HCT116 (cell line): ENCODE results near the gene UTF1. TPM values are rescaled to one million over a fixed set of nuclear protein-coding genes. Genes with fewer than 3 reads are reported as not detected.

Experiments
- ATAC-seq: fragments of 200-7000 bp; cut with Tn5 transposase; 2 replicates; pipeline ENCODE4 v1.9.1; 2020; ENCODE audit warnings: mild to moderate bottlenecking, moderate library complexity
- BruUV-seq: library from RNA; stranded (reverse); fragments of 400-500 nt; replicated peaks from 2 replicates; lab custom pipeline; 2021; lab: Mats Ljungman, UMichigan
- CTCF ChIA-PET: fragments of 300-600 bp; sonication (Branson Sonifier 250); formaldehyde crosslinking; loops from one replicate; lab custom pipeline; 2021; ENCODE audit warnings: antibody characterized with exemption; lab: Charles Lee
- POLR2A ChIA-PET: fragments of 300-600, 350-600 bp; sonication (Branson Sonifier 250); formaldehyde crosslinking; loops from one replicate; lab custom pipeline; 2021; ENCODE audit warnings: antibody characterized with exemption; lab: Charles Lee
- RAD21 ChIA-PET, 2 experiments: fragments of 300-600 bp; sonication (Branson Sonifier 250); formaldehyde crosslinking; loops; one replicate each; lab custom pipeline; 2023; ENCODE audit warnings: low total read pairs in 2 of 2; ENCODE audit not compliant: uncharacterized antibody in 2 of 2, unreplicated experiment in 2 of 2, low non-redundant PET in 1 of 2; lab: Charles Lee
- DNase-seq: peaks from one replicate; pipeline ENCODE4 v3.0.0-alpha.2; 2010; ENCODE audit warnings: low read depth, low spot score
- H2AFZ ChIP-seq: fragments of 200-600 bp; shearing (Covaris generic), sonication (generic); 2 replicates; pipeline ENCODE4 v1.6.1; 2017; ENCODE audit warnings: low read depth, mixed run types, mixed read lengths, antibody characterized with exemption, low read length; ENCODE audit not compliant: poor library complexity, severe bottlenecking
- H3K27ac ChIP-seq: 2 replicates; pipeline ENCODE4 v1.5.1; 2012; ENCODE audit warnings: low read depth, low read length
- H3K27me3 ChIP-seq: fragments of 200-600 bp; sonication (generic); 2 replicates; pipeline ENCODE4 v1.6.1; 2016; ENCODE audit warnings: mixed run types, low read length, mixed read lengths; ENCODE audit not compliant: insufficient read depth
- H3K36me3 ChIP-seq, 2 experiments: fragments of 200-500 bp in 1 of 2; fragments of 200-600 bp in 1 of 2; sonication (Bioruptor generic) in 1 of 2; sonication (generic) in 1 of 2; 2 replicates each; pipeline versions ENCODE4 v1.5.1 to v1.6.1; 2014 to 2016; ENCODE audit warnings: low read length in 2 of 2, inconsistent platforms in 1 of 2, mixed read lengths in 1 of 2, mixed run types in 1 of 2; ENCODE audit not compliant: insufficient read depth in 2 of 2, control insufficient read depth in 1 of 2
- H3K4me1 ChIP-seq, 2 experiments: fragments of 200-600 bp in 1 of 2; sonication (generic) in 1 of 2; 2 replicates each; pipeline versions ENCODE4 v1.5.1 to v1.6.1; 2012 to 2017; ENCODE audit warnings: low read length in 2 of 2, inconsistent platforms in 1 of 2, mild to moderate bottlenecking in 1 of 2, mixed read lengths in 1 of 2, mixed run types in 1 of 2, moderate library complexity in 1 of 2; ENCODE audit not compliant: insufficient read depth in 2 of 2, control insufficient read depth in 1 of 2
- H3K4me2 ChIP-seq: fragments of 200-600 bp; sonication (generic); 2 replicates; pipeline ENCODE4 v1.6.1; 2017; ENCODE audit warnings: mixed run types, low read length, mixed read lengths
- H3K4me3 ChIP-seq, 2 experiments: fragments of 200-600 bp in 1 of 2; sonication (generic) in 1 of 2; replicated peaks in 1 of 2; 2 replicates each; pipeline ENCODE4 v1.5.1; 2011 to 2016; ENCODE audit warnings: low read length in 2 of 2, control low read depth in 1 of 2, low read depth in 1 of 2, mild to moderate bottlenecking in 1 of 2, mixed read lengths in 1 of 2, mixed run types in 1 of 2
- H3K79me2 ChIP-seq: fragments of 200-600 bp; sonication (generic); 2 replicates; pipeline ENCODE4 v1.6.1; 2017; ENCODE audit warnings: mild to moderate bottlenecking, mixed run types, low read length, moderate library complexity, mixed read lengths; ENCODE audit not compliant: insufficient read depth
- H3K9ac ChIP-seq: fragments of 200-600 bp; sonication (generic); 2 replicates; pipeline ENCODE4 v1.6.1; 2016; ENCODE audit warnings: low read length, mixed read lengths
- H3K9me2 ChIP-seq: fragments of 200-600 bp; sonication (generic), shearing (Covaris generic); 2 replicates; pipeline ENCODE4 v1.6.1; 2017; ENCODE audit warnings: mixed run types, mild to moderate bottlenecking, moderate library complexity; ENCODE audit not compliant: insufficient read depth
- H3K9me3 ChIP-seq, 2 experiments: fragments of 200-500 bp in 1 of 2; fragments of 200-600 bp in 1 of 2; sonication (Bioruptor generic) in 1 of 2; sonication (generic) in 1 of 2; 2 replicates each; pipeline ENCODE4 v1.6.1; 2014 to 2017; ENCODE audit warnings: low read length in 2 of 2, mixed read lengths in 2 of 2, inconsistent platforms in 1 of 2, low read depth in 1 of 2, mild to moderate bottlenecking in 1 of 2, mixed run types in 1 of 2, moderate library complexity in 1 of 2; ENCODE audit not compliant: control insufficient read depth in 1 of 2, insufficient read depth in 1 of 2
- H4K20me1 ChIP-seq: fragments of 200-600 bp; sonication (generic), shearing (Covaris generic); 2 replicates; pipeline ENCODE4 v1.6.1; 2017; ENCODE audit warnings: mixed run types, mild to moderate bottlenecking, moderate library complexity; ENCODE audit not compliant: insufficient read depth
- ATF3 ChIP-seq: IDR thresholded peaks from 2 replicates; pipeline ENCODE4 v1.6.1; 2012
- CTCF ChIP-seq, 3 experiments: fragments of 200-600 bp in 1 of 3; sonication (generic) in 1 of 3; IDR thresholded peaks in 2 of 3; conservative IDR thresholded peaks in 1 of 3; 2 replicates each; pipeline ENCODE4 v1.5.1; 2012 to 2017; ENCODE audit warnings: low read depth in 2 of 3, low read length in 2 of 3, antibody characterized with exemption in 1 of 3, borderline replicate concordance in 1 of 3, control low read depth in 1 of 3, mild to moderate bottlenecking in 1 of 3, mixed read lengths in 1 of 3, mixed run types in 1 of 3, moderate library complexity in 1 of 3; ENCODE audit not compliant: insufficient read depth in 1 of 3
- ELF1 ChIP-seq: IDR thresholded peaks from 2 replicates; pipeline ENCODE4 v1.6.1; 2012; ENCODE audit warnings: low read depth, borderline replicate concordance
- EZH2phosphoT487 ChIP-seq: fragments of 200-600 bp; IDR thresholded peaks from 2 replicates; pipeline ENCODE4 v1.6.1; 2018; ENCODE audit warnings: antibody characterized with exemption, borderline replicate concordance
- POLR2AphosphoS5 ChIP-seq: IDR thresholded peaks from 2 replicates; pipeline ENCODE4 v1.6.1; 2011; ENCODE audit warnings: mild to moderate bottlenecking, low read depth, low read length, moderate library complexity
- SRF ChIP-seq: IDR thresholded peaks from 2 replicates; pipeline ENCODE4 v1.6.1; 2012; ENCODE audit warnings: low read depth
- TCF7L2 ChIP-seq: IDR thresholded peaks from 2 replicates; pipeline ENCODE4 v1.7.0; 2011; ENCODE audit warnings: borderline replicate concordance, inconsistent platforms; ENCODE audit not compliant: insufficient read depth, insufficient read length; ENCODE audit errors: extremely low read depth
- YY1 ChIP-seq: IDR thresholded peaks from 2 replicates; pipeline ENCODE4 v1.6.1; 2011; ENCODE audit warnings: low read length, low read depth, moderate library complexity, mild to moderate bottlenecking; ENCODE audit not compliant: insufficient replicate concordance; ENCODE audit errors: extremely low read depth
- ZBTB33 ChIP-seq: IDR thresholded peaks from 2 replicates; pipeline ENCODE4 v1.6.1; 2011; ENCODE audit warnings: mild to moderate bottlenecking, low read length, moderate library complexity; ENCODE audit not compliant: insufficient replicate concordance; ENCODE audit errors: extremely low read depth
- ZNF274 ChIP-seq: fragments of 200-500 bp; sonication (Bioruptor generic); IDR thresholded peaks from 2 replicates; pipeline ENCODE4 v1.6.1; 2014; ENCODE audit warnings: mild to moderate bottlenecking, low read depth, low read length, inconsistent platforms
- intact Hi-C: fragments of 100-400 bp; cut with micrococcal nuclease; formaldehyde crosslinking; loops from 2 replicates; pipeline ENCODE4 v1.10.0; 2022
- total RNA-seq: library from RNA; stranded (reverse); gene quantifications from one replicate; pipeline ENCODE4 v1.2.1, GENCODE V29; 2021; ENCODE audit not compliant: unreplicated experiment

UTF1 gene
- total RNA-seq, 1 experiment from 2014 or later, result not detected

- ATAC-seq (no peak), DNase-seq (no peak)
- Histone ChIP-seq H4K20me1 (no peaks in the 10 kb centered on the region), H3K4me2 (no peak overlapping the region), H3K4me3 (no peak overlapping the region), H3K9me2 (no peaks in the 10 kb centered on the region), H3K27ac (no peak overlapping the region), H3K9me3 (no peaks in the 10 kb centered on the region), H3K36me3 (no peaks in the 10 kb centered on the region), H3K27me3 (no peaks in the 10 kb centered on the region), H3K4me1 (no peaks in the 10 kb centered on the region), H3K9ac (no peak overlapping the region), H2AFZ (no peak overlapping the region), H3K79me2 (no peaks in the 10 kb centered on the region)
- CTCF ChIA-PET, result no interaction called here
- intact Hi-C loops, result no loop called here
- TF ChIP-seq EZH2phosphoT487 (no peak), CTCF (IDR thresholded peaks at IDR 0.05 in 2 of 3, conservative IDR thresholded peaks at IDR 0.05 in 1 of 3; ENCODE audit: borderline replicate concordance in 1 of 3, insufficient read depth in 1 of 3, low read depth in 2 of 3, low read length in 2 of 3) (no peak), ZBTB33 (no peak), ZNF274 (no peak), POLR2AphosphoS5 (no peak), SRF (no peak), ELF1 (no peak), TCF7L2 (no peak), YY1 (no peak), ATF3 (no peak)
- RAD21 ChIA-PET, result no interaction called here
- POLR2A ChIA-PET, result no interaction called here
- no TSS peak for BruUV-seq
These were observed 6.6 kb downstream of the UTF1 start for GRCh38 chr10:133236401-133237240.
